Measurements from ENCODE around the gene ACCSL.

The ACCSL gene

GRCh38 chr11:44018829-44019228 lies 29.0 kb upstream of the ACCSL start:
- DNase-seq, result no peak

DNA sequence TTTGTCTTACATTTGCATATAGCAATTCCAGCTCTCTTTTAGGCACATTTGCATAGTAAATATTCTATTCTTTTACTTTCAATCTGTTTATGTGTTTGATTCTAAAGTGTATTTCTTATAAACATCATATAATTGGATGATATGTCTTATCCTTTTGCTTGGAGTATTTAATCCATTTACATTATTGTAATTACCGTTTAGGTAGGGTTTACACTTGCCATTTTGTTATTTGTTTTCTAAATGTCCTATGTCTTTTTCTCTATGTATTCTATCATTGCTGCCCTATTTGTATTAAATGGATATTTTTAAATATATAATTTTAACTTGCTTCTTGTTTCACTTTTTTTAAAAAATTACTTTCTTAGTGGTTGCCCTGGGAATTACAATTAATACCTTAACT lies 22.8 kb upstream of the ACCSL start:
- no peak for DNase-seq

DNA sequence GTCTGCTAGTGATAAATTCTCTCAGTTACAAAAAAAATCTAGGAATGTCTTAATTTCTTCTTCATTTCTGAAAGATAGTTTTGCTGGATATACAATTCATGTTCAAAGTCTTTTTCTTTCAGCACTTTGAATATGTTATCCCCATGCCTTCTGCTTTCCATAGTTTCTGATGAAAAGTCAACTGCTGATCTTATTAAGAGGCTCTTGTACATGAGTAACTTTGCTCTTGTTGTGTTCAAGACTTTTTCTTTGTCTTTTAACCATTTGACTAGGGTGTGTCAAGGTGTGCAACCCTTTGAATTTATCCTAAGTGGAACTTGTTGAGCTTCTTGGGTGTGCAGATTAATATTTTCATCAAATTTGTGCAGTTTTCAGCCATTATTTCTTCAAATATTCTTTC lies 22.1 kb upstream of the ACCSL start:
- no peak for DNase-seq

DNA sequence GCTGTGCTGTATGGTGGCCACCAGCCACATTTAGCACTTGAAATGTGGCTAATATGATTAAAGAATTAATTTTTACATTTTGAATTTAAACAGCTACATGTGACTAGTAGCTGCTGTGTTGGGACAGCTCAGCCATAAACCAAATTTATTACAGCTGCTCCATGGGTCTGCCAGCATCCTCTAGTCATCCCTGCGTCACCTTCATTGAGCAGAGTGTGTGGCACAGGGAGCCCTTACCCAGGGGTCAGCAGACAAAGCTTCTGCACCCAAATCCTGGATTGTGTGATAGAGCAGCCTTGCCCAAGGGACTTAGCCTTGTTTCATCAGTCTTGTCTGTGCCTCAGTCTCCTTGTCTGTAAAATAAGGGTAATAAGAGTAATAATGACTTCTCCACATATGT lies 19.4 kb upstream of the ACCSL start:
- DNase-seq, result no peak

DNA sequence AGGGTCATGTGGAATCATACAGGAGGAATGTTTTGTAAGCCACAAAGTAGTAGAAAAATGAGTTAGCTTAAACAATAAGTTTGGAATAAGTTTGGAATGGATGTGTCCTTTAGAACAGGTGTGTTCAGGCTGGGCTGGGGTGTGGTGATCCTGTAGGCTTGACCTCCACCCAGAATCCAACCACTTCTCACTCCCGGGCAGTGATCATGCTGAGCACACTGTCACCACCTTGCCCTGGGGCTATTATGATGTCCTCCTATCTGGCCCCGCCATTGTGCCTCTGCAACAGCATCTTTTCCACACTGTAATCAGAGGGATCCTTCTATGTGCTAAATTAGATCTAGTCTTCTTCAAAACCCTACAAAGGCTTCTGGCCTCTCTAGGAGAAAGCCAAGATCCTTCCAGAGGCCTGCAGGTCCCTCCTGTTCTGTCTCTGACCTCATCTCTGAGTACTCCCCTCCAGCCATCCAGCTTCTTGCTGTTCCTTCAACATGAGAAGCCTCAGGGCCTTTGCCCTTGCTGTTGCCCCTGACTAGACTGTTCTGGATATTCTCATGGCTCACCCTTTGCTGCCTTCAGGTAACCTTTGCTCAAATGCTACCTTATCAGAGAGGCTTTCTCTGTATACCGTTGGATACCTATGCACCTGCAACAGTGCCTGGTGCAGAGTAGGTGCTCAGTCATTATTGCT lies 18.8 kb upstream of the ACCSL start:
- no peak for DNase-seq

DNA sequence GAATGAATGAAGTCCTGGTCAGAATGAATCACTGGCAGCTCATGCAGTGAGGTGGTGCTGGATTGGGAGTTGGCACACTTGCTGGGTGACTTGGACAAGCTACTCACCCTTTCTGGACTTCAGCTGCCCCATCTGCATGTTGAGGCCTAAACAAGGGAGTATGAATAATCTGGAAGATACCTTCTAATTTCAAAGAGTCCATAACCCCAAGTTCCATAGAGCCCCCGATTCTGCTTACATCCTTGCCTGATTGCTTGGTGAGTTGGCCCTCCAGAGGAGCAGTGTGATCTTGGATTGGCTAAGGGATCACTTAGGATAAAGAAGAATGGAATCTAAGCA lies 18.3 kb upstream of the ACCSL start:
- no peak for DNase-seq

GRCh38 chr11:44029977-44030911 lies 17.5 kb upstream of the ACCSL start:
- DNase-seq, result peak; percentile 89

DNA sequence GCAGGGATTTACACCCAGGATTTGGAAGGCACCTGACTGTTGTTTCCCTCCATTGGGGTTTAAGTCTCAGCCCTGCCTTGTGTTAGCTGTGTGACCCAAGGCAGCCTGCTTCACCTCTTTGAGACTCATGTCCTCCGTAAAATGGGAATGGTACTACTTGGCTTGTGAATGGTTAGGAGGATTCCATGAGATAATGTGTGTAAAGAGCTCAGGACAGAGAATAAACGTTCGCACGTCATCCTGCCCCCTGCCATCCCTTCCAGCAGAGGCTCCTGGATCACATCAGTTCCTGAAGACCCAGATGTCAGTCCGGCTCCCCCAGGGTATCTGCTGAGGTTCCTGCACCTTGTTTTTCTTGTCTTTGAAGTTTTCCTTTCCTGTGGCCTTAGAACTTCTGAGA lies 16.8 kb upstream of the ACCSL start:
- peak; percentile 29 for DNase-seq

DNA sequence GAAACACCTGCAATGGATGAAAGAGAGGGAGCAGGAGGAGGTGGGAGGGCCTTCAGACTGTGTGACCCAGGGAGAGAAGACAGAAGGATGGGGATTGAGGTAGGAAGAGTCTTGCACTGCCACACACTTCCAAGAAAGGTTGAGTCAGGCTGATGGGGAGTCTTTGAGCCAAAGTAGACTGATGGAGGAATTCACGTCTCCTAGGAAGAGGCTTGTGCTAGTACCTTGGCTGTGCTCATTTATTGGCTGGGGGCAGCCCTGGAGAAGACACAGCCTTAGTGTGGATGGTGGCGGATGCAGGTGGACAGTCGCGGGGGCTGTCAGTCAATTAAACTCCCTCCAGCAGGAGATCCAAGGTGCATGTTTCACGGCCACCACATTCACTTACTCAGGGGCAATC lies 16.2 kb upstream of the ACCSL start:
- DNase-seq, result no peak

- no peak for DNase-seq
Observed at GRCh38 chr11:44032299-44033085, 15.3 kb upstream of the ACCSL start.

- DNase-seq, result no peak
Observed at GRCh38 chr11:44033411-44033850, 14.3 kb upstream of the ACCSL start.

DNA sequence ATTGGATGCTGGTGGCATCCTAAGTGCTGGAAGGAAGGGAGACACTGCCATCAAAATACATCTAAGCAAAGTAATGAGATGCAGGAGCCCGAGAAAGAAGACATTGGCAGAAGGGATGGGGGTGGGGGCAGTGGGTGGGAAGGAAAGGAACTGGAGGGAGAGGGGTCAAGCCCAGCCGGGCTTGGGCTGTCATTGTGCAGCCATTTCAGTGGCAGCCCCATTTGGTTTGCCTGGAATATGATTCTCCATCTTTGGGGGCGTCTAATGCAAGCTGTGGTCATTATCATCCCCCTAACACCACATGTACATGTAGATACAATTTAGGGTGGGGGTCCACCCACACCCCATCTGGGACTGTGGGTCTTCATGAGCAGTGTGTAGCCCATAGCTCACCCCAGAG lies 13.9 kb upstream of the ACCSL start:
- no peak for DNase-seq

GRCh38 chr11:44034639-44035038 lies 13.1 kb upstream of the ACCSL start:
- DNase-seq, result no peak

GRCh38 chr11:44036811-44037657 lies 10.7 kb upstream of the ACCSL start:
- DNase-seq, result peak; percentile 87

DNA sequence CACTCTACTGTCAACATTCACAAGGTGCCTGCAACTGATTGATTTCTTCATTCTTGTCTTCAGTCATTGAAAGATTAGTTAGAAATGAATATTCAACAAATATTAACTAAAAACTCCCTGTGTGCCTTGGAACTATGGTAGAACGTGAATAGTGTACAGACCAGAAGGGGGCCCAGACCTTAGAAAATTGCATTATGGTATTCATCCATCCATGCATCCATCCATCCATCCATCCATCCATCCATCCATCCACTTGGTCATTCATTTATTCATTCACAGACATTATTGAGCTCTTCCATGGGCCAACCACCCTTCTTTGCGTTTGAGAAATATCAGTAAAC lies 10.2 kb upstream of the ACCSL start:
- DNase-seq, result no peak

GRCh38 chr11:44043157-44043556 lies 4.6 kb upstream of the ACCSL start:
- DNase-seq, result no peak

- DNase-seq, result no peak
Observed at GRCh38 chr11:44046182-44046581, 1.6 kb upstream of the ACCSL start.

DNA sequence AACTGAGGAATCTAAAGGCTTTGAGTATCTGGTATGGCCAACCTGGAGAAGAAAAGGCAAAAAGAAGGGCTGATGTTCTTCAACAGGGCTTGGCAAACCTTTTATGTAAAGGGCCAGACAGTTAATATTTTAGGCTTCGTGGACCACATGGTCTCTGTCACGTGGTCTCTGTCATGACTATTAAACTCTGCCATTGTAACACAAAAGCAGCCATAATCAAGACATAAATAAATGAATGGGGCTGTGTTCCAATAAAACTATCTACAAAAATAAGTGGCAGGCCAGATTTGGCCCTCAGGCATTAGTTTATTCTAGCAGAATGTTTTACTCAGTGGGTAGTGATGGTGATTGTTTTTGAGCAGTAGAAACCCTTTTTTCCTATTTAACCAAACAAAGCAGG lies 483 bp upstream of the ACCSL start:
- no peak for DNase-seq

- DNase-seq, result no peak
Observed at GRCh38 chr11:44049832-44050231, 2.1 kb downstream of the ACCSL start.

GRCh38 chr11:44051171-44051570 lies 3.4 kb downstream of the ACCSL start:
- DNase-seq, result no peak

GRCh38 chr11:44057340-44057739 lies 9.6 kb downstream of the ACCSL start:
- no peak for DNase-seq

DNA sequence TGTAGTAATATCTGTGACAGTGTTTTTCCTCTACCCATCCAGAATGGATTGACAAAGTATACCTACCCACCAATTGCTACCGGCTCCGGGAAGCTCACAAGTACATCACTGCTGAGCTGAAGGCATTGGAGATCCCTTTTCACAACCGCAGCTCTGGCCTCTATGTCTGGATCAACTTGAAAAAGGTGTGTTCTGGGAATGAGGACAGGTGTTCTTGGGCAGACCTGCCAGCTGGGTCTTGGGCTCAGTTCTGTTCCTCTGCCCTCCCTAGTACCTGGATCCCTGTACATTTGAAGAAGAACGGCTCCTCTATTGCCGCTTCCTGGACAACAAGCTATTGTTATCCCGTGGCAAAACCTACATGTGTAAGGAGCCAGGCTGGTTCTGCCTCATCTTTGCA lies 10.5 kb downstream of the ACCSL start:
- no peak for DNase-seq

- DNase-seq, result no peak
Observed at GRCh38 chr11:44065161-44065661, 17.4 kb downstream of the ACCSL start.

All from NCI-H82 (cell line).